IMR-90 (cell line): ENCODE measurements around the gene GH2. TPM values are rescaled to one million over a fixed set of nuclear protein-coding genes. Genes with fewer than 3 reads are reported as not detected.
"Not testable (repeated sequence)": the region's sequence is repeated elsewhere in the genome, so short reads cannot be mapped to it uniquely, and the experiment has no call there.

ENCODE experiments used
- ATAC-seq: fragments of 200-7000 bp; cut with Tn5 transposase; 2 replicates; pipeline ENCODE4 v1.9.1; 2020; ENCODE audit warnings: low read depth, mild to moderate bottlenecking, moderate library complexity
- BruUV-seq: library from RNA; stranded (reverse); fragments of 400-500 nt; replicated peaks from 2 replicates; lab custom pipeline; 2021; lab: Mats Ljungman, UMichigan
- CTCF ChIA-PET: fragments of 300-600 bp; formaldehyde crosslinking; extraction: SDS; loops from one replicate; lab custom pipeline; 2021; ENCODE audit warnings: antibody characterized with exemption; lab: Yijun Ruan, JAX
- POLR2A ChIA-PET: fragments of 300-600 bp; sonication (Branson Sonifier 250); formaldehyde crosslinking; loops from one replicate; lab custom pipeline; 2022; ENCODE audit warnings: antibody characterized with exemption; ENCODE audit not compliant: unreplicated experiment; lab: Charles Lee
- DNase-seq: peaks from one replicate; pipeline ENCODE4 v3.0.0; 2013
- H2AFZ ChIP-seq: replicated peaks from 2 replicates; pipeline ENCODE3; 2013; ENCODE audit warnings: low read length, mild to moderate bottlenecking; ENCODE audit not compliant: poor library complexity
- H2AK5ac ChIP-seq: 2 replicates; pipeline ENCODE4 v1.6.1; 2013; ENCODE audit warnings: low read depth, low read length, inconsistent platforms
- H2AK9ac ChIP-seq: replicated peaks from 2 replicates; pipeline ENCODE3; 2013; ENCODE audit warnings: mild to moderate bottlenecking, low read depth, low read length, moderate library complexity; ENCODE audit not compliant: poor library complexity
- H2BK120ac ChIP-seq: 2 replicates; pipeline ENCODE4 v1.6.1; 2013; ENCODE audit warnings: low read depth, low read length, inconsistent platforms
- H2BK15ac ChIP-seq: 3 replicates; pipeline ENCODE4 v1.6.1; 2013; ENCODE audit warnings: low read depth, low read length, inconsistent platforms
- H2BK20ac ChIP-seq: 2 replicates; pipeline ENCODE4 v1.6.1; 2013; ENCODE audit warnings: low read depth, mild to moderate bottlenecking, inconsistent platforms, low read length, moderate library complexity
- H2BK5ac ChIP-seq: 2 replicates; pipeline ENCODE4 v1.6.1; 2013; ENCODE audit warnings: mild to moderate bottlenecking, low read depth, low read length, inconsistent platforms; ENCODE audit not compliant: poor library complexity, severe bottlenecking
- H3K14ac ChIP-seq: replicated peaks from 2 replicates; pipeline ENCODE4 v1.6.1; 2013; ENCODE audit warnings: low read depth, low read length, inconsistent platforms
- H3K18ac ChIP-seq: 2 replicates; pipeline ENCODE4 v1.6.1; 2013; ENCODE audit warnings: low read depth, low read length, control low read depth
- H3K23ac ChIP-seq: 2 replicates; pipeline ENCODE4 v1.6.1; 2013; ENCODE audit warnings: low read depth, low read length, inconsistent platforms
- H3K27ac ChIP-seq: 2 replicates; pipeline ENCODE4 v1.5.1; 2013; ENCODE audit warnings: mild to moderate bottlenecking, control low read depth, low read length; ENCODE audit not compliant: insufficient read depth
- H3K27me3 ChIP-seq: 2 replicates; pipeline ENCODE4 v1.6.1; 2013; ENCODE audit warnings: low read length; ENCODE audit not compliant: control insufficient read depth, insufficient read depth
- H3K36me3 ChIP-seq: 2 replicates; pipeline ENCODE4 v1.6.1; 2013; ENCODE audit warnings: low read length, mixed read lengths; ENCODE audit not compliant: control insufficient read depth, insufficient read depth
- H3K4ac ChIP-seq: 2 replicates; pipeline ENCODE4 v1.6.1; 2013; ENCODE audit warnings: low read depth, low read length, inconsistent platforms
- H3K4me1 ChIP-seq: 2 replicates; pipeline ENCODE4 v1.6.1; 2013; ENCODE audit warnings: low read length, mixed read lengths; ENCODE audit not compliant: control insufficient read depth, insufficient read depth
- H3K4me2 ChIP-seq: 2 replicates; pipeline ENCODE4 v1.6.1; 2013; ENCODE audit warnings: low read depth, mild to moderate bottlenecking, control low read depth, low read length, moderate library complexity
- H3K4me3 ChIP-seq: 2 replicates; pipeline ENCODE4 v1.5.1; 2013; ENCODE audit warnings: low read depth, mild to moderate bottlenecking, control low read depth, low read length, moderate library complexity; ENCODE audit not compliant: insufficient read depth
- H3K56ac ChIP-seq: 2 replicates; pipeline ENCODE4 v1.6.1; 2013; ENCODE audit warnings: low read length, inconsistent platforms; ENCODE audit not compliant: insufficient read depth; ENCODE audit errors: extremely low read depth
- H3K79me1 ChIP-seq, 2 experiments: 2 replicates each; pipeline ENCODE4 v1.6.1; 2013; ENCODE audit warnings: low read length in 2 of 2, inconsistent platforms in 1 of 2, low read depth in 1 of 2
- H3K9ac ChIP-seq: 2 replicates; pipeline ENCODE4 v1.6.1; 2013; ENCODE audit warnings: low read depth, low read length, control low read depth
- H3K9me1 ChIP-seq: 2 replicates; pipeline ENCODE4 v1.6.1; 2013; ENCODE audit warnings: low read length, inconsistent platforms; ENCODE audit not compliant: insufficient read depth
- H3K9me3 ChIP-seq: 2 replicates; pipeline ENCODE4 v1.6.1; 2013; ENCODE audit warnings: low read length; ENCODE audit not compliant: control insufficient read depth, insufficient read depth
- H4K20me1 ChIP-seq: 2 replicates; pipeline ENCODE4 v1.6.1; 2013; ENCODE audit warnings: low read length, inconsistent platforms; ENCODE audit not compliant: insufficient read depth
- H4K5ac ChIP-seq: 2 replicates; pipeline ENCODE4 v1.6.1; 2013; ENCODE audit warnings: mild to moderate bottlenecking, low read depth, low read length, control low read depth
- H4K8ac ChIP-seq, 2 experiments: 2 replicates each; pipeline ENCODE4 v1.6.1; 2013; ENCODE audit warnings: low read depth in 2 of 2, low read length in 2 of 2, control low read depth in 1 of 2, inconsistent platforms in 1 of 2
- H4K91ac ChIP-seq: 2 replicates; pipeline ENCODE4 v1.6.1; 2013; ENCODE audit warnings: low read depth, low read length, inconsistent platforms; ENCODE audit not compliant: insufficient read depth
- WGBS, 2 experiments: methylation state at CpG; one replicate each; pipeline versions ENCODE4 v1.1.5 to v1.1.7; 2013; ENCODE audit warnings: missing lambda C conversion rate in 2 of 2; ENCODE audit not compliant: insufficient read length in 1 of 2; ENCODE audit errors: extremely low coverage in 2 of 2; 5-methylcytosine and 5-hydroxymethylcytosine counted together
- dilution Hi-C: fragments of 300-500 bp; cut with HindIII; formaldehyde crosslinking; loops from one replicate; pipeline ENCODE4 v1.14.3; 2018; ENCODE audit warnings: low sequenced_read_pairs; ENCODE audit not compliant: unreplicated experiment
- in situ Hi-C: fragments of 300-500 bp; cut with MboI; formaldehyde crosslinking; loops from 3 replicates; pipeline ENCODE4 v1.14.3; 2019; ENCODE audit warnings: low sequenced_read_pairs, inconsistent platforms, mixed read lengths
- intact Hi-C: fragments of 100-400 bp; cut with micrococcal nuclease; formaldehyde crosslinking; loops from 2 replicates; pipeline ENCODE4 v1.10.0; 2022
- polyA plus RNA-seq, 3 experiments: library from polyadenylated mRNA; depleted of rRNA; stranded (reverse); fragments of >200 nt; gene quantifications; 2 replicates each; pipeline ENCODE4 v1.2.3, GENCODE V29; 2012; ENCODE audit warnings: low replicate concordance in 1 of 3
- total RNA-seq: library from RNA; depleted of rRNA; stranded (reverse); fragments of >200 nt; gene quantifications from 2 replicates; pipeline ENCODE4 v1.2.3, GENCODE V29; 2012

The GH2 gene
- total and polyA plus RNA-seq, 2 of the 4 experiments (the other 2 are of a cell fraction): not detected

DNA sequence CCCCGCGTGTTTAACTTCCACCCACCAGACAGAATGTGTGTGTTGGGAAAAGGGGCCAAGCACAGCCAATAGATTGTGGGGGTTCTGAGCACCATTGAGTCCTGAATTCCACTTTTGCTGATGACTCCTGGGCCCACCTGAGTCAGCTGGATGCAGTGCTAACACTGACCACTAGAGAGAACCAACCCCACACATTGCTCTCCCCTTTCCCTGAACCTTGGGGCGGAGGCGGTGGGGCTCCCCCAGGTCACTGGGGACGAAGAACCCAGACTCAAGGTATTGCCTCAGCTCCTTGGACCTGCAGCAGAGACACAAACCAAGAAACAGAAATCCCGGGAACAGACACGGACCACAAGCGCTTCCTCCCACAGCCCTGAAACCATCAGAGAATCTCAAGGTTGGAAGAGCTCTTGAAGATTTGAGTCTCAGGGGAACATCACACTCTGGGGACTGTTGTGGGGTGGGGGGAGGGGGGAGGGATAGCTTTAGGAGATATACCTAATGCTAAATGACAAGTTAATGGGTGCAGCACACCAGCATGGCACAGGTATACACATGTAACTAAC is 7.6 kb downstream of the GH2 start:
- H3K14ac ChIP-seq, H3K4me1 ChIP-seq, H3K23ac ChIP-seq, H2AFZ ChIP-seq, H2BK15ac ChIP-seq, H3K4ac ChIP-seq, H3K36me3 ChIP-seq, CTCF ChIA-PET, H2BK5ac ChIP-seq, H3K27ac ChIP-seq, in situ Hi-C loops, H2BK20ac ChIP-seq, POLR2A ChIA-PET, H3K18ac ChIP-seq, H2BK120ac ChIP-seq, H2AK9ac ChIP-seq, H3K56ac ChIP-seq, H3K9me3 ChIP-seq, H4K5ac ChIP-seq, H2AK5ac ChIP-seq, BruUV-seq, intact Hi-C loops, H3K9me1 ChIP-seq, H3K9ac ChIP-seq, DNase-seq, dilution Hi-C loops, H3K4me2 ChIP-seq, H4K20me1 ChIP-seq, H4K8ac ChIP-seq, H4K91ac ChIP-seq, H3K4me3 ChIP-seq, ATAC-seq, H3K79me1 ChIP-seq: not testable (repeated sequence)
- peaks cover 14% of the 10 kb centered on the region for H3K27me3 ChIP-seq
- 0% methylated on average over 1 of the region's 8 CpGs; no CpG with 5 or more reads in 1 of the 2 experiments for WGBS, 2 experiments

GRCh38 chr17:63873577-63873976 is 8.2 kb downstream of the GH2 start, which contains the start of gene CSH2:
TSS of gene CSH2 (minus strand) at chr17:63873677. CDS start at chr17:63873614, 63 bp downstream.
- H2AK9ac ChIP-seq, DNase-seq, H3K9me3 ChIP-seq, H4K91ac ChIP-seq, POLR2A ChIA-PET, H3K79me1 ChIP-seq, BruUV-seq, H3K18ac ChIP-seq, dilution Hi-C loops, H3K36me3 ChIP-seq, H2BK120ac ChIP-seq, H2AK5ac ChIP-seq, H2BK5ac ChIP-seq, H3K4me1 ChIP-seq, H2BK15ac ChIP-seq, ATAC-seq, H4K8ac ChIP-seq, H2AFZ ChIP-seq, H3K27ac ChIP-seq, CTCF ChIA-PET, H3K9me1 ChIP-seq, H3K56ac ChIP-seq, H3K4me3 ChIP-seq, in situ Hi-C loops, H4K20me1 ChIP-seq, H3K9ac ChIP-seq, intact Hi-C loops, H3K23ac ChIP-seq, H3K4ac ChIP-seq, H3K4me2 ChIP-seq, H3K14ac ChIP-seq, H2BK20ac ChIP-seq, H4K5ac ChIP-seq: not testable (repeated sequence)
- no CpG with 5 or more reads among the region's 7 CpGs for WGBS, 2 experiments
- peaks cover 14% of the 10 kb centered on the region for H3K27me3 ChIP-seq
